BJ (cell line): ENCODE measurements around the gene ULK2. TPM values are rescaled to one million over a fixed set of nuclear protein-coding genes. Genes with fewer than 3 reads are reported as not detected.

Experiments used
- CTCF ChIA-PET: fragments of 350-600 bp; formaldehyde crosslinking; extraction: SDS; loops from one replicate; lab custom pipeline; 2021; ENCODE audit warnings: antibody characterized with exemption, inconsistent platforms; lab: Yijun Ruan, JAX
- POLR2A ChIA-PET: fragments of 300-600 bp; sonication (Branson Sonifier 250); formaldehyde crosslinking; extraction: SDS; loops from one replicate; lab custom pipeline; 2021; ENCODE audit warnings: antibody characterized with exemption; lab: Charles Lee
- DNase-seq: peaks from one replicate; pipeline ENCODE4 v3.0.0-alpha.2; 2011; ENCODE audit warnings: low read depth
- H3K27me3 ChIP-seq: 2 replicates; pipeline ENCODE4 v1.6.0; 2011; ENCODE audit warnings: low read length; ENCODE audit not compliant: control insufficient read depth, insufficient read depth
- H3K36me3 ChIP-seq: 2 replicates; pipeline ENCODE4 v1.5.1; 2011; ENCODE audit warnings: low read length; ENCODE audit not compliant: control insufficient read depth, insufficient read depth
- H3K4me3 ChIP-seq: 2 replicates; pipeline ENCODE4 v1.5.1; 2011; ENCODE audit warnings: low read depth, mild to moderate bottlenecking, control low read depth, low read length
- CTCF ChIP-seq: IDR thresholded peaks from 2 replicates; pipeline ENCODE4 v1.5.1; 2011; ENCODE audit warnings: low read depth, mild to moderate bottlenecking, control low read depth, inconsistent platforms, low read length, moderate library complexity; ENCODE audit not compliant: insufficient read depth
- polyA plus RNA-seq: library from polyadenylated mRNA; depleted of rRNA; stranded (reverse); fragments of >200 nt; gene quantifications from 2 replicates; pipeline ENCODE4 v1.2.3, GENCODE V29; 2011

ULK2 gene
- polyA plus RNA-seq, 1 experiment = 38.2 TPM

- DNase-seq = no peak
- ChIA-PET POLR2A (no interaction called here), CTCF (interaction anchor here (11.6 kb wide), 1 partner anchor 14 kb away, joined by 84 read pairs; no protein-coding TSS in a partner anchor)
- H3K36me3 ChIP-seq = no peaks in the 10 kb centered on the region
- no peak overlapping the region for H3K4me3 ChIP-seq
- 0 out of 2 replicates have a peak, but pooled peaks cover 6% of the 10 kb centered on the region for H3K27me3 ChIP-seq
- no peak for TF ChIP-seq CTCF
These were observed 117.6 kb downstream of the ULK2 start for GRCh38 chr17:19750020-19750572.

GRCh38 chr17:19748807-19749193, 118.9 kb downstream of the ULK2 start:
- no peak for DNase-seq
- Histone ChIP-seq H3K36me3 (no peaks in the 10 kb centered on the region), H3K4me3 (no peak overlapping the region), H3K27me3 (0 out of 2 replicates have a peak, but pooled peaks cover 6% of the 10 kb centered on the region)
- no peak for TF ChIP-seq CTCF
- ChIA-PET POLR2A (no interaction called here), CTCF (interaction anchor here (11.6 kb wide), 1 partner anchor 15 kb away, joined by 84 read pairs; no protein-coding TSS in a partner anchor)

- Histone ChIP-seq H3K36me3 (no peaks in the 10 kb centered on the region), H3K27me3 (0 out of 2 replicates have a peak, but pooled peaks cover 6% of the 10 kb centered on the region), H3K4me3 (no peak within 1 kb of the TSS)
- TF ChIP-seq CTCF = no peak
- DNase-seq = no peak
- ChIA-PET POLR2A (no interaction called here), CTCF (interaction anchor here (11.6 kb wide), 1 partner anchor 16 kb away, joined by 84 read pairs; no protein-coding TSS in a partner anchor)
These were observed 119.6 kb downstream of the ULK2 start, which contains the start of gene ALDH3A1 for GRCh38 chr17:19747829-19748806. Gene ALDH3A1 (minus strand): TSS chr17:19748298. CDS start chr17:19745129, 3,169 bp downstream.

- CTCF ChIA-PET = interaction anchor here (11.6 kb wide), 1 partner anchor 16 kb away, joined by 84 read pairs; no protein-coding TSS in a partner anchor
- Histone ChIP-seq H3K27me3 (0 out of 2 replicates have a peak, but pooled peaks cover 6% of the 10 kb centered on the region), H3K36me3 (no peaks in the 10 kb centered on the region), H3K4me3 (no peak overlapping the region)
- POLR2A ChIA-PET = no interaction called here
- no peak for DNase-seq
- TF ChIP-seq CTCF = no peak
These were observed 120.5 kb downstream of the ULK2 start for GRCh38 chr17:19747159-19747719.
